Raji (cell line): ENCODE data around the gene MIER2.

Experiments
- POLR2A ChIP-seq: IDR thresholded peaks from 2 replicates; pipeline ENCODE4 v1.6.1; 2011; ENCODE audit warnings: low read depth, low read length, control low read depth; ENCODE audit not compliant: insufficient read depth

The MIER2 gene

GRCh38 chr19:308471-309205 lies 36.0 kb downstream of the MIER2 start:
- no peak for TF ChIP-seq POLR2A

GRCh38 chr19:307793-308420 lies 36.7 kb downstream of the MIER2 start:
- no peak for TF ChIP-seq POLR2A

DNA sequence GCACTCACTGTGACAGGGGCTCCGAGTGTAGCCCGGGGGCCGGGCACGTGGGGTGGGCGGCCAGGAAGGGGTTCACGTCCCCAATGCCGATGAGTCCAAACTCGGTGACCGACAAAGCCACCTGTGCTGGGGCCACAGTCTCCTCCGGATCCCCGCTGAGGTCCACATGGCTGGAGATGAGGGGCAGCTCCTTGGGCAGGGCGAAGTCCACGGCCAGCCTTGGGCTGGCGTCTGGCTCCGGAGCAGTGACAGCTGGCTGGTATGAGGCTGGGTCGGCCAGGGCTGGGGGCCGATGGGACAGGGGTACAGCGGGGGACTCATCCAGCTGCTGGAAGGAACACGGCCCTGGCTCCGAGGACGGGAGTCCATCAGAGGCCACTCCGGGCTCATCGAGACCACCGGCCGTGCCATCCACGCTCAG lies 37.5 kb downstream of the MIER2 start:
- no peak for TF ChIP-seq POLR2A

DNA sequence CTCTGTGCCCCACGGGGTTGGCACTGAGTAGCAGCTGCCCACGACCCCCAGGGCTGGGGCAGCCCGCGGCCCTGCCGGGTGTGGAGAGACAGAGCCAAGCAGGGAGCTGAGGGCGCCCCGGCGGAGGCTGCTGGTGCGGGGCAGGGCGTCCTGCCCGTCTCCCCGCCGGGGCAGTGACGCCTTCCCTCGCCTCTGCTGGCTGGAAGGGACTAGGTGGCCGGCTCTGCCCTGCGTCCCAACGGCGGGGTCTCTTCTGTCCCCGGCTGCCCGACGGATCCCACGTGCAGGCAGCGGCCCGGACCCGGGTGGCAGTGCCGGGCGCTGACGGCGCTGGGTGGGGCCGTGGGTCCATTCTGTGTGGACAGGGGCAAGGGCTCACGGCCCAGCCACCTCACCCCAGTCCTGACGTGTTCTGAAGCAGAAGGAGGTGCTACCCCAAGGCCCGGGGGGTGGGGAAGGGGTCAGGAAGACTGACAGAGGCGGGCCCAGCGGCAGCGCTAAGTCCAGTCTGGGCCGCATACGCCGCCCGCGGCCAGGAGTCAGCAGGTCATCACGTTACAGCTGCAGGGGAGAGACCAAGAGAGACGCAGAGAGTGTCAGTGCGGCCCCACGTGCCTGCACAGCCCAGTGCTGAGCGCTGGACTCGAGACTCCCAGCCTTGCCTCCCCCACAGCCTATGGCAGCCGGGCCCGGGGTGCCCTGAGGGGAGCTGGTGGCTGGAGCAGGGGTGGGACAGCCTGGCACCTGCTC lies 38.3 kb downstream of the MIER2 start:
- no peak for TF ChIP-seq POLR2A

DNA sequence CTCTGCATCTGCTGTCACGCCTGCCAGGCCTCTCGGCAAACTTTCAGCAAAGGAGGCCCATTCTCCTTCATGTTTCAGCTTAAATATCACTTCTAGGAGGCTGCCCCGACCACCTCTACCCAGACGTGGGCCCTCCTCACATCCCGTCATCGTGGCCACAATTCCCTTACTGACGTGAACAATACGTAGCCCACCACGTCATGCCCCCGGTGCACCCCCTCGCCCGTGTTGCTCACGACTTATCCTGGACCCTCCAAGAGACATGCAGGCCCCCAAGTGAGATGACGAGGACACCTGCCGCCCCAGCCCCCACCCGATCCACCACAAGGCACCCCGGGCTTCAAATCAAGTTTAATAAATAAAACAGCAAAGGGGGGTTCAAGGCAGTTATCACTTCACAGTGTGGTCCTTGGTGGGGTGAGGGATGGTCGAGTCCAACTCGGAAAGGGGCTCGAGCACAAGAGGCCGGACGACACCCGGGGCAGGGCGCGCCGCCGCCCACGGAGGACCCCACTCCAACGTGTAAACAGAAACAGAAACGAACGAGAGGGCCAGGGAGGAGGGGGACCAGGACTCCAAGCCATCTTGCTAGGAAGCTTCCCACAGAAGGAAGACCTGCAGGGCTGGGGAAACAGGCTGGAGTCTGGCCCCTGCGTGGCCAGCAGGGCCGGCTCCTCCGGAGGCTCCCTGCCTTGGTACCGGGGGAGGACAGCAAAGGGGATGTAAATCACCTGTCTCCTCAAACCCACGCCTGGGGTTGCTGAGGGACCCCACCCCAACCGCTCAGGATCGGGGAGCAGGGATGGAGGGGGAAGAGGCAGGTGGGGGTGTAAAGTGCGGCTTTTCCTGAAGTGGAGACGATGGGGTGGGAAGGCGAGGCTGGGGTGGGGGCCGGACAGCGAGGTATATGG lies 39.1 kb downstream of the MIER2 start:
- no peak for TF ChIP-seq POLR2A

DNA sequence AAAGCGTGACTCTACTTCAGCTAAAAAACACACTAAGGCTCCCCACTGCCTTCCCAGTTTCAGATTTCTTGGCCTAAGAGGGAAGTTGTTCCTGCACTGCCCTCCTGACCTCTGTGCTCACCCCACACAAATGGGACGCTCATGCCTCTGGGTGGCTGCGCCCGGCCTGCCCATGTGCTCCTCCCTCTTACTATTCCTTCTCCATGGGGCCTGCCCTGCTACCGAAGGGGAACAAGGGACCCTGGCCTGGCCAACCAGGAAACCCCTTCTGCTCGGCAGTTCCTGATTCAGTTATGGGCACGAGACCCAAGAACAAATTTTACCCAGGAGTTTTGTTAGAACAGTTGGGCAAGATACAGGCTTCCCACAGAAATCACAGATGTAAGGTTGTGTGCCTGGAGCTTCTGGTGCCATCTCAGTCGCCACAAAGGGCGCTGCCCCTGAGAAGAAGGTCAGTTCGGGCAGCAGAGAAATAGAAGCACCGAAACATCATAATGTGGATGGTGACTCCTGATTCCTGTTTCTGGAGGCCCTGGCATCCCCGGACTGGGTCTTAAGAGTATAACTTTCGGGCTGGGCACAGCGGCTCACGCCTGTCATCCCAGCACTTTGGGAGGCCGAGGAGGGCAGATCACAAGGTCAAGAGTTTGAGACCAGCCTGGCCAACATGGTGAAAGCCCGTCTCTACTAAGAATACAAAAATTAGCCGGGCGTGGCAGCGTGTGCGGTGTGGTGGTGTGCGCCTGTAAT lies 47.9 kb downstream of the MIER2 start:
- no peak for TF ChIP-seq POLR2A

GRCh38 chr19:295687-296370 lies 48.8 kb downstream of the MIER2 start:
- no peak for TF ChIP-seq POLR2A

- TF ChIP-seq POLR2A = no peak
Observed at GRCh38 chr19:294946-295686, 49.5 kb downstream of the MIER2 start.

DNA sequence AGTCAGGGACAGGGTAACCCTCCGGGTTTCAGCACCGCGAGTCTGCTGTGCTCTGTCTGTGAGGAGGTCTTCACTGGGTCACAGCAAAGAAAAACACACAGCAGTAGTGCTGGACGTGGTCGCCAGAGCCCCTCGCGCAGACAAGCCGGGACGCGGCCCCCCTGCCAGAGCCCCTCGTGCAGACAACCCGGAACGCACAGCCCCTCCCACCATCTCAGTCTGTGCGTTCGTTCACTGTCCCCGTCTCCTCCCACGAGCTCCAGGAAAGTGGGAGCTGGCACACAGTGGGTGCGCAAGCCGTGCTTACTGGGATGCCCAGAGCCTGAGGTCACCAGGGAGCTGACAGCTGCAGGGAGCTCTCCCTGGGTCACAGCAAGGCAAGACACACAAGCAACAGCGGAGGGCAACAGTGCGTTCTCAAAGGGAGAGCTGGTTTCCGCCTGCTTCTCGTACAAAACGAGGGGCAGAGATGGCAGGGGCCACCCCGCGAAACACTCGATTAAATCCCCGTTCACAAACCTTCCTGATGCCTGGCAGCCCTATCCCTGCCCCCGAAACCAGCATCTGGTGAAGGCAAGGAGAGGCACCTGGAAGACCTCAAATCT lies 50.2 kb downstream of the MIER2 start:
- no peak for TF ChIP-seq POLR2A

GRCh38 chr19:293436-294110 lies 51.0 kb downstream of the MIER2 start:
- TF ChIP-seq POLR2A = no peak

GRCh38 chr19:292951-293350 lies 51.6 kb downstream of the MIER2 start:
- TF ChIP-seq POLR2A = no peak

GRCh38 chr19:292281-292884 lies 52.2 kb downstream of the MIER2 start:
- TF ChIP-seq POLR2A = no peak
